ENCODE measurements around the gene MPHOSPH8. TPM values are rescaled to one million over a fixed set of nuclear protein-coding genes. Genes with fewer than 3 reads are reported as not detected.
"Not testable (repeated sequence)": the region's sequence is repeated elsewhere in the genome, so short reads cannot be mapped to it uniquely, and the experiment has no call there.

Gene MPHOSPH8
- total RNA-seq, 1 donor from 2014 or later, result 26.7 TPM

- peak; percentile 9 for DNase-seq (ENCODE audit: low read depth)
Observed at GRCh38 chr13:19685437-19685836, 52.0 kb downstream of the MPHOSPH8 start.

GRCh38 chr13:19691447-19691846, 58.0 kb downstream of the MPHOSPH8 start:
- not testable (repeated sequence) for DNase-seq (ENCODE audit: low read depth)

GRCh38 chr13:19695428-19695827, 62.0 kb downstream of the MPHOSPH8 start:
- no peak for DNase-seq (ENCODE audit: low read depth)

- DNase-seq (ENCODE audit: low read depth), result no peak
Observed at GRCh38 chr13:19695829-19696228, 62.4 kb downstream of the MPHOSPH8 start.

- DNase-seq (ENCODE audit: low read depth), result not testable (repeated sequence)
Observed at GRCh38 chr13:19700963-19701362, 67.5 kb downstream of the MPHOSPH8 start.

- not testable (repeated sequence) for DNase-seq (ENCODE audit: low read depth)
Observed at GRCh38 chr13:19701619-19702018, 68.2 kb downstream of the MPHOSPH8 start.

- not testable (repeated sequence) for DNase-seq (ENCODE audit: low read depth)
Observed at GRCh38 chr13:19704256-19704655, 70.8 kb downstream of the MPHOSPH8 start.

GRCh38 chr13:19709039-19709438, 75.6 kb downstream of the MPHOSPH8 start:
- peak; percentile 49 for DNase-seq (ENCODE audit: low read depth)

GRCh38 chr13:19709782-19710181, 76.3 kb downstream of the MPHOSPH8 start:
- DNase-seq (ENCODE audit: low read depth), result not testable (repeated sequence)

- peak; percentile 54 for DNase-seq (ENCODE audit: low read depth)
Observed at GRCh38 chr13:19713186-19713965, 79.9 kb downstream of the MPHOSPH8 start.

GRCh38 chr13:19720039-19720438, 86.6 kb downstream of the MPHOSPH8 start:
- no peak for DNase-seq (ENCODE audit: low read depth)

Other genes with a start within 250 kb of the MPHOSPH8 start
- not detected in 2 replicates for gene TPTE2, start 72.1 kb upstream of the MPHOSPH8 start, total RNA-seq
- 71.4 and 81.0 TPM in 2 replicates for gene PSPC1, start 149.3 kb downstream of the MPHOSPH8 start, total RNA-seq
- 15.8 and 18.9 TPM in 2 replicates for gene ZMYM5, start 230.0 kb downstream of the MPHOSPH8 start, total RNA-seq